ENCODE results near the gene COMMD3. TPM values are rescaled to one million over a fixed set of nuclear protein-coding genes. Genes with fewer than 3 reads are reported as not detected.

Gene COMMD3
- total and polyA plus RNA-seq, 2 of the 8 experiments (the other 6 are each of a cell fraction or from before 2014, with no cell fraction given) = 2.3 to 2.7 TPM

DNA sequence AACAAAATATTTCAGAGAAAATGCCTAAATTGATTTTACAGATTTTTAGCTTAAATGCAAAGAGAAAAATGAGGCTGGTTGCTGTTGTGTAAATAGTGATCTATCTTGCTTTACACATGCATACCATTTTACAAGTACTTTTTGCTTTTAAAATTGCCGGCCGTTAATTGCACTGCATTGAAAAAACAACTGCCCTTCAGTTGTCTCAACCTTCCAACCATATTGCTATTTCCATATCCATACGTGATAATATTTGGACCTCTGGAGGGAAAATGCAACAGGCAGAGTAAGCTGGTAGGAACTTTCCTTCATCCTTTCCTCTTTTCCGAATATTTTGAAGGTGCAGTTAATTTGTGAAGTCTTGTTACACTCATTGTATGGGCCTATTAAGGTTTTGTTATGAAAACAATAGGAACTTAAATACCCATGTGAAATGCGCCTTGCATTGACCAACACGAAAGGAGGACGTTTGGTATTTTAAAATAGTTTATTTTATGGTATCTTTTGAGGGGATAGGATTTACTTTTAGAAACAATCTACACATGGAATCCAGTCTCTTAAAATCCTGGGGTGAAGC, 16.0 kb downstream of the COMMD3 start (continued):
- TF ChIP-seq RNF2 (IDR thresholded peaks at IDR 0.05; ENCODE audit: borderline replicate concordance, low read depth, low read length, missing control alignments, poor library complexity, severe bottlenecking) = no peak

Data from H1 (cell line).